Measurements from ENCODE around the gene ALDH1B1. TPM values are rescaled to one million over a fixed set of nuclear protein-coding genes. Genes with fewer than 3 reads are reported as not detected.

The ALDH1B1 gene
- total and polyA plus RNA-seq, 10 of the 15 experiments (the other 5 are each of a cell fraction or from before 2014, with no cell fraction given) = 8.6 to 38.5 (median 30.9) TPM

DNA sequence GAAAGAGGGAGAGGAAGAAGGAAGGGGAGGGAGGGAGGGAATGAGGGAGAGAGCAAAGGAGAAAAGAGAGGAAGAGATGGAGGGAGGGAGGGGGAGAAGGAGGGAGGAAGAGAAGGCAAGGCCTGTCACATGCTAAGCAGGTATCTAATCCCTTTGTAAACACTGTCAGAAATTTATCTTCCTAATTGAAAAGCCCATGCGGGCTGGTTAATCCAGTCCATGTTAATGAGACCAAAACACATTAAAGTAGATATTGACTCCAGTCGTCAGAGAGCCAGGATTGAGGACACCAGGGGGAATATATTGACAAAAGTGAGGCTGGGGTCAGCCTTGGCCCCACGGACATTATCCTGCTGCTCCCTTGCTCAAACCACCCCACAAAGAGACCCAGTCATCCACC lies 37.4 kb upstream of the ALDH1B1 start:
- DNase-seq (ENCODE audit: low read depth, low spot score) = no peak
- H4K20me1 ChIP-seq (ENCODE audit: control insufficient read depth, insufficient read depth) = no peaks in the 10 kb centered on the region
- H3K9ac ChIP-seq (ENCODE audit: control insufficient read depth, insufficient read depth, low read length) = no peak overlapping the region
- no peak for FAIRE-seq
- in situ Hi-C loops (cut with MboI) (no loop called here), intact Hi-C loops (cut with micrococcal nuclease; ENCODE audit: unreplicated experiment) (no loop called here)
- BruUV-seq (replicated peaks) = no TSS peak
- no peaks in the 10 kb centered on the region for H3K79me2 ChIP-seq (ENCODE audit: control insufficient read depth, insufficient read depth, low read length)
- H3K4me2 ChIP-seq (ENCODE audit: control insufficient read depth, insufficient read depth) = no peak overlapping the region
- POLR2A ChIA-PET = no interaction called here
- no peak for ATAC-seq
- CTCF ChIA-PET = no interaction called here
- H2AFZ ChIP-seq (ENCODE audit: control insufficient read depth, low read depth, low read length) = no peak overlapping the region
- 35% methylated on average over 3 of the region's 3 CpGs for WGBS (ENCODE audit: insufficient coverage, insufficient replicate concordance, low lambda C conversion rate, missing lambda C conversion rate)
- SMC1A ChIA-PET (ENCODE audit: uncharacterized antibody, unreplicated experiment) = no interaction called here
- no peaks in the 10 kb centered on the region for H3K4me1 ChIP-seq (ENCODE audit: control insufficient read depth, insufficient read depth, low read length)
- no peaks in the 10 kb centered on the region for H3K27me3 ChIP-seq (replicated peaks in 1 of 2; ENCODE audit: control insufficient read depth in 2 of 2, insufficient read depth in 2 of 2, low read length in 1 of 2)
- no peaks in the 10 kb centered on the region for H3K36me3 ChIP-seq (ENCODE audit: control insufficient read depth in 2 of 2, insufficient read depth in 2 of 2, low read length in 1 of 2)
- no peak overlapping the region for H3K27ac ChIP-seq (ENCODE audit: control insufficient read depth, insufficient read depth)
- peaks cover 2% of the 10 kb centered on the region; the same call in 2 of the 3 replicates for H3K9me3 ChIP-seq (replicated peaks; ENCODE audit: control insufficient read depth, insufficient read depth, low read length)
- no peak overlapping the region for H3K4me3 ChIP-seq
- RAD21 ChIA-PET (ENCODE audit: unreplicated experiment) = no interaction called here
- TF ChIP-seq, protein P1, sequence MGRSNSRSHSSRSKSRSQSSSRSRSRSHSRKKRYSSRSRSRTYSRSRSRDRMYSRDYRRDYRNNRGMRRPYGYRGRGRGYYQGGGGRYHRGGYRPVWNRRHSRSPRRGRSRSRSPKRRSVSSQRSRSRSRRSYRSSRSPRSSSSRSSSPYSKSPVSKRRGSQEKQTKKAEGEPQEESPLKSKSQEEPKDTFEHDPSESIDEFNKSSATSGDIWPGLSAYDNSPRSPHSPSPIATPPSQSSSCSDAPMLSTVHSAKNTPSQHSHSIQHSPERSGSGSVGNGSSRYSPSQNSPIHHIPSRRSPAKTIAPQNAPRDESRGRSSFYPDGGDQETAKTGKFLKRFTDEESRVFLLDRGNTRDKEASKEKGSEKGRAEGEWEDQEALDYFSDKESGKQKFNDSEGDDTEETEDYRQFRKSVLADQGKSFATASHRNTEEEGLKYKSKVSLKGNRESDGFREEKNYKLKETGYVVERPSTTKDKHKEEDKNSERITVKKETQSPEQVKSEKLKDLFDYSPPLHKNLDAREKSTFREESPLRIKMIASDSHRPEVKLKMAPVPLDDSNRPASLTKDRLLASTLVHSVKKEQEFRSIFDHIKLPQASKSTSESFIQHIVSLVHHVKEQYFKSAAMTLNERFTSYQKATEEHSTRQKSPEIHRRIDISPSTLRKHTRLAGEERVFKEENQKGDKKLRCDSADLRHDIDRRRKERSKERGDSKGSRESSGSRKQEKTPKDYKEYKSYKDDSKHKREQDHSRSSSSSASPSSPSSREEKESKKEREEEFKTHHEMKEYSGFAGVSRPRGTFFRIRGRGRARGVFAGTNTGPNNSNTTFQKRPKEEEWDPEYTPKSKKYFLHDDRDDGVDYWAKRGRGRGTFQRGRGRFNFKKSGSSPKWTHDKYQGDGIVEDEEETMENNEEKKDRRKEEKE (IDR thresholded peaks at IDR 0.05) = no peak
- TF ChIP-seq, protein P2, sequence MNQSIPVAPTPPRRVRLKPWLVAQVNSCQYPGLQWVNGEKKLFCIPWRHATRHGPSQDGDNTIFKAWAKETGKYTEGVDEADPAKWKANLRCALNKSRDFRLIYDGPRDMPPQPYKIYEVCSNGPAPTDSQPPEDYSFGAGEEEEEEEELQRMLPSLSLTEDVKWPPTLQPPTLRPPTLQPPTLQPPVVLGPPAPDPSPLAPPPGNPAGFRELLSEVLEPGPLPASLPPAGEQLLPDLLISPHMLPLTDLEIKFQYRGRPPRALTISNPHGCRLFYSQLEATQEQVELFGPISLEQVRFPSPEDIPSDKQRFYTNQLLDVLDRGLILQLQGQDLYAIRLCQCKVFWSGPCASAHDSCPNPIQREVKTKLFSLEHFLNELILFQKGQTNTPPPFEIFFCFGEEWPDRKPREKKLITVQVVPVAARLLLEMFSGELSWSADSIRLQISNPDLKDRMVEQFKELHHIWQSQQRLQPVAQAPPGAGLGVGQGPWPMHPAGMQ (IDR thresholded peaks at IDR 0.05; ENCODE audit: borderline replicate concordance) = no peak
- TF ChIP-seq FOXM1 (IDR thresholded peaks at IDR 0.05; ENCODE audit: low read depth, low read length) (no peak), YBX1 (IDR thresholded peaks at IDR 0.05) (no peak), BMI1 (IDR thresholded peaks at IDR 0.05; ENCODE audit: borderline replicate concordance) (no peak), EED (IDR thresholded peaks at IDR 0.05; ENCODE audit: low read depth) (no peak), WRNIP1 (IDR thresholded peaks at IDR 0.05; ENCODE audit: borderline replicate concordance, low read depth, low read length) (no peak), HDAC6 (IDR thresholded peaks at IDR 0.05; ENCODE audit: unreplicated experiment) (no peak), ASH2L (IDR thresholded peaks at IDR 0.05; ENCODE audit: borderline replicate concordance, low read depth) (no peak), ZBED1 (IDR thresholded peaks at IDR 0.05; ENCODE audit: borderline replicate concordance) (no peak), RFX5 (IDR thresholded peaks at IDR 0.05; ENCODE audit: low read depth, low read length) (no peak)
- TF ChIP-seq, protein P3, sequence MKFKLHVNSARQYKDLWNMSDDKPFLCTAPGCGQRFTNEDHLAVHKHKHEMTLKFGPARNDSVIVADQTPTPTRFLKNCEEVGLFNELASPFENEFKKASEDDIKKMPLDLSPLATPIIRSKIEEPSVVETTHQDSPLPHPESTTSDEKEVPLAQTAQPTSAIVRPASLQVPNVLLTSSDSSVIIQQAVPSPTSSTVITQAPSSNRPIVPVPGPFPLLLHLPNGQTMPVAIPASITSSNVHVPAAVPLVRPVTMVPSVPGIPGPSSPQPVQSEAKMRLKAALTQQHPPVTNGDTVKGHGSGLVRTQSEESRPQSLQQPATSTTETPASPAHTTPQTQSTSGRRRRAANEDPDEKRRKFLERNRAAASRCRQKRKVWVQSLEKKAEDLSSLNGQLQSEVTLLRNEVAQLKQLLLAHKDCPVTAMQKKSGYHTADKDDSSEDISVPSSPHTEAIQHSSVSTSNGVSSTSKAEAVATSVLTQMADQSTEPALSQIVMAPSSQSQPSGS (IDR thresholded peaks at IDR 0.05; ENCODE audit: low read length) = no peak
- TF ChIP-seq, protein P4, sequence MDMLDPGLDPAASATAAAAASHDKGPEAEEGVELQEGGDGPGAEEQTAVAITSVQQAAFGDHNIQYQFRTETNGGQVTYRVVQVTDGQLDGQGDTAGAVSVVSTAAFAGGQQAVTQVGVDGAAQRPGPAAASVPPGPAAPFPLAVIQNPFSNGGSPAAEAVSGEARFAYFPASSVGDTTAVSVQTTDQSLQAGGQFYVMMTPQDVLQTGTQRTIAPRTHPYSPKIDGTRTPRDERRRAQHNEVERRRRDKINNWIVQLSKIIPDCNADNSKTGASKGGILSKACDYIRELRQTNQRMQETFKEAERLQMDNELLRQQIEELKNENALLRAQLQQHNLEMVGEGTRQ (IDR thresholded peaks at IDR 0.05; ENCODE audit: borderline replicate concordance, low read depth, low read length) = no peak
- TF ChIP-seq, protein P5, sequence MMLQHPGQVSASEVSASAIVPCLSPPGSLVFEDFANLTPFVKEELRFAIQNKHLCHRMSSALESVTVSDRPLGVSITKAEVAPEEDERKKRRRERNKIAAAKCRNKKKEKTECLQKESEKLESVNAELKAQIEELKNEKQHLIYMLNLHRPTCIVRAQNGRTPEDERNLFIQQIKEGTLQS (IDR thresholded peaks at IDR 0.05; ENCODE audit: borderline replicate concordance, extremely low read depth, low read depth, low read length) = no peak
